Colonic mucosa (tissue), 4 donors: Measurements from ENCODE around the gene PSMD2. TPM values are rescaled to one million over a fixed set of nuclear protein-coding genes. Genes with fewer than 3 reads are reported as not detected.

Experiments
- DNase-seq: peaks from one replicate; pipeline ENCODE4 v3.0.0-alpha.2; 2020
- H3K27ac ChIP-seq: fragments of 200-600 bp; one replicate; pipeline ENCODE4 v1.8.0; 2021
- H3K27me3 ChIP-seq: fragments of 200-600 bp; one replicate; pipeline ENCODE4 v1.8.0; 2021
- H3K36me3 ChIP-seq: fragments of 200-600 bp; one replicate; pipeline ENCODE4 v1.8.0; 2021
- H3K4me1 ChIP-seq: fragments of 200-600 bp; one replicate; pipeline ENCODE4 v1.8.0; 2021; ENCODE audit warnings: mild to moderate bottlenecking
- H3K4me3 ChIP-seq: fragments of 200-600 bp; one replicate; pipeline ENCODE4 v1.8.0; 2021
- H3K9ac ChIP-seq, 2 donors: one replicate each; pipeline ENCODE4 v1.7.0; 2013; ENCODE audit warnings: control low read depth in 2 of 2, low read depth in 2 of 2, low read length in 2 of 2
- H3K9me3 ChIP-seq: fragments of 200-600 bp; one replicate; pipeline ENCODE4 v1.8.0; 2021
- intact Hi-C: fragments of 100-400 bp; cut with DNase I; formaldehyde crosslinking; loops from one replicate; pipeline ENCODE4 v1.14.1; 2022
- total RNA-seq, 2 donors: library from RNA; stranded (reverse); fragmentation: NEBNext Ultra II Directional in 1 of 2; extraction: Animal tissue kit (Norgen Biotek cat#: 25700) in 1 of 2; gene quantifications; one replicate each; pipeline ENCODE4 v1.2.1, GENCODE V29; 2021
- TF ChIP-seq, protein P1 (sequence below): fragments of 200-600 bp; IDR thresholded peaks from one replicate; pipeline ENCODE4 v1.8.0; 2022; ENCODE audit warnings: antibody characterized with exemption, mild to moderate bottlenecking
- donor health status: healthy.
- donor health status: DM: no; HTN: no; CAD: no.
- donor health status: DM: no; HTN: no; CAD: no.

Gene PSMD2
- total RNA-seq, 2 donors from 2014 or later: 166 to 298 TPM

DNA sequence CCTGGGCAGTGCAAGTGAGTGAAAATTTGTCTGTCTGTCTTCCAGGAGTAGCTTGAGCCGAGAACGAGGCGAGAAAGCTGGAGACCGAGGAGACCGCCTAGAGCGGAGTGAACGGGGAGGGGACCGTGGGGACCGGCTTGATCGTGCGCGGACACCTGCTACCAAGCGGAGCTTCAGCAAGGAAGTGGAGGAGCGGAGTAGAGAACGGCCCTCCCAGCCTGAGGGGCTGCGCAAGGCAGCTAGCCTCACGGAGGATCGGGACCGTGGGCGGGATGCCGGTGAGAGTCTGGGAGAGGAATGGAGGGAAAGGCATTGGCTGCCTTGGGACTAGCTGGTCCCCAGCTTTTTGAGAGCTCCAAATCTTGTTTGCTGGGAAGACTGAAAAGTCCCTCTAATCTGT lies 28.1 kb downstream of the PSMD2 start:
- Histone ChIP-seq H3K4me1 (no peaks in the 10 kb centered on the region), H3K4me3 (no peak overlapping the region), H3K36me3 (peaks cover 59% of the 10 kb centered on the region), H3K27ac (no peak overlapping the region), H3K27me3 (no peaks in the 10 kb centered on the region), H3K9me3 (no peaks in the 10 kb centered on the region), H3K9ac (no peak overlapping the region)
- TF ChIP-seq, protein P1, sequence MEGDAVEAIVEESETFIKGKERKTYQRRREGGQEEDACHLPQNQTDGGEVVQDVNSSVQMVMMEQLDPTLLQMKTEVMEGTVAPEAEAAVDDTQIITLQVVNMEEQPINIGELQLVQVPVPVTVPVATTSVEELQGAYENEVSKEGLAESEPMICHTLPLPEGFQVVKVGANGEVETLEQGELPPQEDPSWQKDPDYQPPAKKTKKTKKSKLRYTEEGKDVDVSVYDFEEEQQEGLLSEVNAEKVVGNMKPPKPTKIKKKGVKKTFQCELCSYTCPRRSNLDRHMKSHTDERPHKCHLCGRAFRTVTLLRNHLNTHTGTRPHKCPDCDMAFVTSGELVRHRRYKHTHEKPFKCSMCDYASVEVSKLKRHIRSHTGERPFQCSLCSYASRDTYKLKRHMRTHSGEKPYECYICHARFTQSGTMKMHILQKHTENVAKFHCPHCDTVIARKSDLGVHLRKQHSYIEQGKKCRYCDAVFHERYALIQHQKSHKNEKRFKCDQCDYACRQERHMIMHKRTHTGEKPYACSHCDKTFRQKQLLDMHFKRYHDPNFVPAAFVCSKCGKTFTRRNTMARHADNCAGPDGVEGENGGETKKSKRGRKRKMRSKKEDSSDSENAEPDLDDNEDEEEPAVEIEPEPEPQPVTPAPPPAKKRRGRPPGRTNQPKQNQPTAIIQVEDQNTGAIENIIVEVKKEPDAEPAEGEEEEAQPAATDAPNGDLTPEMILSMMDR: no peak
- DNase-seq: no peak
- intact Hi-C loops: no loop called here

DNA sequence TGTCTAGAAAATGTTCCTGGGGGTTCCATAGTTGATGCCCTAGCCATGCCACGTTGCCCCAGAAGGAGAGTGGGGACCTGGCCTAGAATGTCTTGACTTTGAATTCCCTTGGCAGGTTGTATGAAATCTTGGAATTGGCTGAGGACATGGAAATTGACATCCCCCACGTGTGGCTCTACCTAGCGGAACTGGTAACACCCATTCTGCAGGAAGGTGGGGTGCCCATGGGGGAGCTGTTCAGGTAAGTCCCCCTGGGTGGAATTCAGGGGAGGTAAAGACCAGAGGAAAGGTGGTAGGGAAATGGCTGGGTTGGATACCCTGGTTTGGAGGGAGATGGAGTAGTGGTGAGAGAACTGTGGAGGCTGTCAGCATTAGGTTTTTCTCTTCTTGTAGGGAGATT lies 29.5 kb downstream of the PSMD2 start:
- H3K9ac ChIP-seq: no peak overlapping the region
- no peak overlapping the region for H3K27ac ChIP-seq
- H3K27me3 ChIP-seq: no peaks in the 10 kb centered on the region
- TF ChIP-seq, protein P1: no peak
- no peak for DNase-seq
- intact Hi-C loops: no loop called here
- H3K4me1 ChIP-seq: no peaks in the 10 kb centered on the region
- no peak overlapping the region for H3K4me3 ChIP-seq
- peaks cover 55% of the 10 kb centered on the region for H3K36me3 ChIP-seq
- no peaks in the 10 kb centered on the region for H3K9me3 ChIP-seq

DNA sequence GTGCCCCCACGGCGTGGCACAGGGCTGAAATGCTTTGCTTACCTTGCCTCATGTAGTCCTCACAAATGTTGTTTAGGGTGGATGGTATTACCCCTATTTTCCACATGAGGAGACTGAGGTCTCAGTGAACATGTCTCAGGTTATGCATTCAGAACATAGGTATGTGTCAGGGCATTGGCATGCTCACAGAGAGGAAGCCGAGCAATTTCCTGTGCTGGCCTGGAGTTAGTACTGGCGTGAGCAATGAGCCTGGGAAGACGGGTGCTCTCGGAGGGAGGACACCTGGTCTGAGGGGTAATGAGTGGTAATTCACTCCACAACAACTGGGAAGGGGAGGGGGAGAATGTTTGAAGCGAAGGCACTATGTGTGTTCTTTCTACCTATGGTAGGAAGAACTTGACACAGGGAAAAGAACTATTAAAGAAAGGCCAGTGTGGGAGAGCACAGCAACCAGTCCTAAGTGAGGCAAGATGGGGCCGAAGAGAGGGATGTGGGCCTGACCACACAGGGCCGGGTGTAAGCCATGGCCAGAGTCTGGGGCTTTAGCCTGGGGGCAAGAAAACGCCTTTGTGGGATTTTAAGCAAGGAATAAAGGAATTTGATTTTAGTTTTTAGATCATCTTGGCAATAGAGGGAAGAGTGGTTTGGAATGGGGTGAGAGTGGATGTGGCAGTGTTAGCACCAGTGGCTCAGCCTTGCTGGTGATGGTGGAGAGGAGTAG lies 33.5 kb downstream of the PSMD2 start:
- Histone ChIP-seq H3K9ac (no peak overlapping the region), H3K9me3 (no peaks in the 10 kb centered on the region), H3K27me3 (no peaks in the 10 kb centered on the region), H3K4me3 (no peak overlapping the region), H3K4me1 (no peaks in the 10 kb centered on the region), H3K36me3 (peaks cover 40% of the 10 kb centered on the region), H3K27ac (no peak overlapping the region)
- no peak for DNase-seq
- TF ChIP-seq, protein P1: no peak
- intact Hi-C loops: no loop called here

DNA sequence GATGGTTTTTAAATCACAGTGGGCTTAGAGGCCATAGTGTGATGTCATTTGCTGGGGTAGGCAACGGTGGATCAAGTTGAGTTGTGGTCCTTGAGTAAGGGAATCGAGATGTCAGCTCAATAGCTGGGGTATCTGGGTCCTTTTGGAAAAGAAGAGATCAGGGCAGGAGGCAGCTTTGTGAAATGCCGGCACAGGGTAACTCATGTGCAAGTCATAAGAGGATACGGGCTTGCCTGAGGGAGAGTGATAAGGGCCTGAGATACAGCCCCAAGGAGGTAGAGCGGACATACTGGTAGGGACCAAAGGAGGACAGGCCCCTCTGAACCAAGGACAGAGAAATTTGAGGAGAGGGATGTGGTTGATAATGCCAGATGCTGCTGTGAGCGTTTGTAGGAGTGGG lies 34.1 kb downstream of the PSMD2 start:
- peaks cover 36% of the 10 kb centered on the region for H3K36me3 ChIP-seq
- no peaks in the 10 kb centered on the region for H3K27me3 ChIP-seq
- intact Hi-C loops: no loop called here
- no peaks in the 10 kb centered on the region for H3K4me1 ChIP-seq
- DNase-seq: no peak
- TF ChIP-seq, protein P1: no peak
- H3K4me3 ChIP-seq: no peak overlapping the region
- no peak overlapping the region for H3K27ac ChIP-seq
- no peak overlapping the region for H3K9ac ChIP-seq
- no peaks in the 10 kb centered on the region for H3K9me3 ChIP-seq

DNA sequence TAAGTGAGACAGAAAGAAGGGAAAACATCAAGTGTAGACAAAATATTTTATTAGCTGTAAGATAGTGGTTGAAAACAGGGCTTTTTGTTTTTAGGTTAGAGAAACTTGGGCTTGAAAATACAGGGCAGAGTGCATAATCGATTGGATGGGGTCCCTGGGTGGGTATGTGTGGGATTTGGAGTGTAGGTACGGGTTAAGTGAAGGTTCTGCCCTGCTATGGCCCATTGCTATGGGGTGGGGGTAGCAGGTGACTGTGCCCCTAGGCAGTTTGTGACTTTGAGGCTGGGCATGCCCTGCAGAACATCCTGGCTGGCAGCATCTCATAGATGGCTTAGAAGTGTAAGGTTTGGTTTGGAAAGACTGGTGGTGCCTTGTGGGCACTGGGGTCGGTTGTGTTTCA lies 34.7 kb downstream of the PSMD2 start:
- no peak overlapping the region for H3K9ac ChIP-seq

More for the DNA sequence above, 34.7 kb downstream of the PSMD2 start:
- DNase-seq: no peak
- H3K27ac ChIP-seq: no peak overlapping the region
- no peaks in the 10 kb centered on the region for H3K9me3 ChIP-seq
- H3K36me3 ChIP-seq: peaks cover 36% of the 10 kb centered on the region
- TF ChIP-seq, protein P1: no peak
- intact Hi-C loops: no loop called here
- H3K4me3 ChIP-seq: no peak overlapping the region
- H3K27me3 ChIP-seq: no peaks in the 10 kb centered on the region
- H3K4me1 ChIP-seq: no peaks in the 10 kb centered on the region
